GM19193 (cell line): ENCODE measurements around the gene SEMA4C.

ENCODE experiments used
- POLR2A ChIP-seq: IDR thresholded peaks from 4 replicates; pipeline ENCODE4 v1.6.1; 2011; ENCODE audit not compliant: insufficient read depth, insufficient read length; ENCODE audit errors: extremely low read depth

Gene SEMA4C

GRCh38 chr2:96857667-96858372, 12.1 kb downstream of the SEMA4C start, which contains the start of gene ANKRD39:
ANKRD39 (minus strand) TSS chr2:96858016; CDS start chr2:96857987, 29 bp downstream.
- TF ChIP-seq POLR2A: peak; percentile 87

- no peak for TF ChIP-seq POLR2A
These were observed 12.9 kb downstream of the SEMA4C start for GRCh38 chr2:96856776-96857666.

GRCh38 chr2:96853321-96853720, 16.6 kb downstream of the SEMA4C start:
- TF ChIP-seq POLR2A: no peak

GRCh38 chr2:96852667-96853066, 17.2 kb downstream of the SEMA4C start:
- no peak for TF ChIP-seq POLR2A

- no peak for TF ChIP-seq POLR2A
These were observed 21.6 kb downstream of the SEMA4C start for GRCh38 chr2:96848264-96848663.

GRCh38 chr2:96847586-96847985, 22.3 kb downstream of the SEMA4C start:
- no peak for TF ChIP-seq POLR2A

- no peak for TF ChIP-seq POLR2A
These were observed 23.1 kb downstream of the SEMA4C start for GRCh38 chr2:96846825-96847224.

- TF ChIP-seq POLR2A: no peak
These were observed 25.5 kb downstream of the SEMA4C start for GRCh38 chr2:96844405-96844808.

GRCh38 chr2:96843538-96844268, 26.2 kb downstream of the SEMA4C start, which contains the start of gene ANKRD23:
ANKRD23 (minus strand) TSS chr2:96844021; CDS start chr2:96843992, 29 bp downstream.
- TF ChIP-seq POLR2A: no peak

- TF ChIP-seq POLR2A: no peak
These were observed 27.3 kb downstream of the SEMA4C start for GRCh38 chr2:96842600-96842999.

GRCh38 chr2:96841701-96842495, 28.0 kb downstream of the SEMA4C start:
- TF ChIP-seq POLR2A: no peak

- TF ChIP-seq POLR2A: no peak
These were observed 29.7 kb downstream of the SEMA4C start for GRCh38 chr2:96839875-96840850.

GRCh38 chr2:96839293-96839874, 30.5 kb downstream of the SEMA4C start:
- no peak for TF ChIP-seq POLR2A
